Peyer's patch (tissue), 4 donors: ENCODE measurements around the gene LRP5. TPM values are rescaled to one million over a fixed set of nuclear protein-coding genes. Genes with fewer than 3 reads are reported as not detected.

ENCODE experiments used
- DNase-seq, 3 donors: peaks; one replicate each; pipeline ENCODE4 v3.0.0-alpha.2; 2017 to 2019
- H3K27ac ChIP-seq, 4 donors: fragments of 200-600 bp; sonication (generic); one replicate each; pipeline ENCODE4 v1.5.1; 2016 to 2019
- H3K27me3 ChIP-seq, 2 donors: fragments of 200-600 bp; sonication (generic); one replicate each; pipeline ENCODE4 v1.5.1; 2019
- H3K36me3 ChIP-seq, 3 donors: fragments of 200-600 bp; sonication (generic); one replicate each; pipeline ENCODE4 v1.5.1; 2016 to 2019
- H3K4me1 ChIP-seq, 4 donors: fragments of 200-600 bp; sonication (generic); one replicate each; pipeline ENCODE4 v1.5.1; 2016 to 2019
- H3K4me3 ChIP-seq, 4 donors: fragments of 200-600 bp; sonication (generic); 1 replicate in 3 of 4; 2 replicates in 1 of 4; pipeline ENCODE4 v1.5.1; 2016 to 2019; ENCODE audit warnings: mild to moderate bottlenecking in 1 of 4
- H3K9me3 ChIP-seq, 4 donors: fragments of 200-600 bp; sonication (generic); one replicate each; pipeline ENCODE4 v1.5.1; 2016 to 2019; ENCODE audit warnings: mild to moderate bottlenecking in 1 of 4
- CTCF ChIP-seq, 6 experiments: fragments of 450-650 bp in 4 of 6; fragments of 200-600 bp in 2 of 6; sonication (generic) in 1 of 6; IDR thresholded peaks; one replicate each; pipeline ENCODE4 v1.5.1; 2017 to 2019; ENCODE audit warnings: antibody characterized with exemption in 6 of 6, mild to moderate bottlenecking in 3 of 6, moderate library complexity in 1 of 6
- POLR2A ChIP-seq, 2 donors: fragments of 450-650 bp; IDR thresholded peaks; one replicate each; pipeline ENCODE4 v1.5.1; 2017; ENCODE audit warnings: antibody characterized with exemption in 2 of 2, mild to moderate bottlenecking in 2 of 2, moderate library complexity in 2 of 2
- total RNA-seq, 4 donors: library from RNA; depleted of rRNA; stranded (reverse); fragments of >200 nt; gene quantifications; one replicate each; pipeline ENCODE4 v1.1.0, GENCODE V29; 2016

LRP5 gene
- total RNA-seq, 4 donors from 2014 or later, result 149 to 196 (median 168) TPM

GRCh38 chr11:68340003-68340767, 27.8 kb downstream of the LRP5 start:
- TF ChIP-seq POLR2A (IDR thresholded peaks at IDR 0.05) (no peak), CTCF (IDR thresholded peaks at IDR 0.05) (no peak)
- Histone ChIP-seq H3K36me3 (no peaks in the 10 kb centered on the region), H3K27ac (no peak overlapping the region), H3K4me3 (no peak overlapping the region), H3K27me3 (no peaks in the 10 kb centered on the region), H3K9me3 (no peaks in the 10 kb centered on the region), H3K4me1 (peaks cover 0 to 72% (median 2%) of the 10 kb centered on the region in 4 donors)
- DNase-seq, result no peak

GRCh38 chr11:68340784-68341556, 28.6 kb downstream of the LRP5 start:
- no peak for TF ChIP-seq CTCF (IDR thresholded peaks at IDR 0.05)
- TF ChIP-seq POLR2A (IDR thresholded peaks at IDR 0.05), result no peak
- no peak for DNase-seq
- no peak overlapping the region for H3K4me3 ChIP-seq
- peaks cover 0 to 64% (median 2%) of the 10 kb centered on the region in 4 donors for H3K4me1 ChIP-seq
- peak overlapping the region in 1 of 4 donors; percentile 12 for H3K27ac ChIP-seq
- no peaks in the 10 kb centered on the region for H3K27me3 ChIP-seq
- H3K9me3 ChIP-seq, result no peaks in the 10 kb centered on the region
- no peaks in the 10 kb centered on the region for H3K36me3 ChIP-seq

- Histone ChIP-seq H3K27ac (peak overlapping the region in 3 of 4 donors; percentile 17 to 65 (median 58)), H3K4me1 (peaks cover 0 to 62% (median 2%) of the 10 kb centered on the region in 4 donors), H3K27me3 (no peaks in the 10 kb centered on the region), H3K9me3 (no peaks in the 10 kb centered on the region), H3K36me3 (no peaks in the 10 kb centered on the region), H3K4me3 (no peak overlapping the region)
- TF ChIP-seq CTCF (IDR thresholded peaks at IDR 0.05) (no peak), POLR2A (IDR thresholded peaks at IDR 0.05) (no peak)
- DNase-seq, result no peak
Observed at GRCh38 chr11:68341557-68342458, 29.4 kb downstream of the LRP5 start.

- H3K27ac ChIP-seq, result peak overlapping the region in 3 of 4 donors; percentile 17 to 65 (median 58)
- no peaks in the 10 kb centered on the region for H3K36me3 ChIP-seq
- no peaks in the 10 kb centered on the region for H3K27me3 ChIP-seq
- TF ChIP-seq CTCF (IDR thresholded peaks at IDR 0.05), result no peak
- no peak for TF ChIP-seq POLR2A (IDR thresholded peaks at IDR 0.05)
- no peak for DNase-seq
- H3K4me1 ChIP-seq, result peaks cover 0 to 59% (median 2%) of the 10 kb centered on the region in 4 donors
- H3K9me3 ChIP-seq, result no peaks in the 10 kb centered on the region
- H3K4me3 ChIP-seq, result no peak overlapping the region
Observed at GRCh38 chr11:68342459-68343158, 30.2 kb downstream of the LRP5 start.
